Activated CD8-positive, alpha-beta memory T cell treated with anti-CD3 and anti-CD28 coated beads for 1 hour (primary cell): ENCODE measurements around the gene GCNT2.
"Not testable (repeated sequence)": the region's sequence is repeated elsewhere in the genome, so short reads cannot be mapped to it uniquely, and the experiment has no call there.

Experiments
- DNase-seq, 2 donors: peaks; one replicate each; pipeline ENCODE4 v3.0.0-alpha.2; 2020; ENCODE audit warnings: low read depth in 1 of 2; ENCODE audit errors: extremely low read depth in 1 of 2

GCNT2 gene

GRCh38 chr6:10577112-10577511, 56.0 kb downstream of the GCNT2 start:
- no peak for DNase-seq

DNA sequence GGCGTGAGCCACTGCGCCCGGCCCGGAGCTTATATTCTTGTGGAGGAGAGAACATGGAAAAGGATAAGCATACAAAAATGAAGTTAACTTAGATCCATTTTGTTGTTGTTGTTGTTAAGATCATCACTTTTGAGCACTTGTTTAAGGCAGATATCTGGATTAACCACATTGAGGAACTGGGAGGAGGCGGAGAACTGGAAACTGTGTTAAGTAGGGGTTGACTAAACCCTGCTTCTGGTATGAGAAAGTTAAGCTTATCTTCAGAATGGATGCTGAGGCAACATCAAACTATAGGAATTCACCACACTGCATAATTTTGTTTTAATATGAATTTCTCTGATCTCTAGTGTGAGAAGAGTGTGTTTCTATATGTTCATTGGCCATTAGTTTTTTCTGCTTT, 57.6 kb downstream of the GCNT2 start:
- no peak for DNase-seq

GRCh38 chr6:10579803-10580202, 58.7 kb downstream of the GCNT2 start:
- no peak for DNase-seq

DNA sequence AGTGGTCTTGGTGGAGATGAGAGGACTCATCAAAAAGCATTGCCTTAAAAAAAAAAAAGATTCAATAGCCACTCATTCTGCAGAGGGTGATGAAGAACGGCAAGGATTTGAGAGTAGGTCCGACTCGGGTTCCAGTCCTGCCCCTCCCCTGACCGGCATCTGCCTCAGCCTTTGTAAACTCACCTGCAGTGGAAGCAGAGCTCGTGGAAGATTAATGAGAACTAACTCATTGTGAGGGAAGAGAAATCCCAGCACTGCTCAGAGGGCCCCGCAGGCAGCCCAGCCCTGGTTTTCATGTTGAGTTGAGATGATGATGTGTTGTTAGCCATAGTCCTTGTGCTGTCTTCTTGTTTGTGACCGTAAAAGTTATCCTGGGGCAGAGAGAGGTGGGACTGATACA, 59.4 kb downstream of the GCNT2 start:
- DNase-seq = no peak

DNA sequence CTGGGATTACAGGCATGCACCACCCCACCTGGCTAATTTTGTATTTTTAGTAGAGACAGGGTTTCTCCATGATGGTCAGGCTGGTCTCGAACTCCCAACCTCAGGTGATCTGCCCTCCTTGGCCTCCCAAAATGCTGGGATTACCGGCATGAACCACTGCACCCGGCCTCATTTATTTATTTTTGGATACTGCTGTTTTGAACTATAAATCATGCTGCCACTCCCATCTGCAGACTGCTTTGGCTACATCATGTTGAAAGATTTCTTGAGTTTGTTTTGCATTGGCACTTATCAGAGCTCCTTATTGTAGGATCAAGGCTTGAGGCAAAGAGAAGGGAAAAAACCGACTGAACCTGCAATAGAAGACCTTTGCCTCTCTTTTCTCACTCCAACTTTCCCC, 60.3 kb downstream of the GCNT2 start:
- not testable (repeated sequence) for DNase-seq

GRCh38 chr6:10582774-10583508, 61.8 kb downstream of the GCNT2 start:
- no peak for DNase-seq

DNA sequence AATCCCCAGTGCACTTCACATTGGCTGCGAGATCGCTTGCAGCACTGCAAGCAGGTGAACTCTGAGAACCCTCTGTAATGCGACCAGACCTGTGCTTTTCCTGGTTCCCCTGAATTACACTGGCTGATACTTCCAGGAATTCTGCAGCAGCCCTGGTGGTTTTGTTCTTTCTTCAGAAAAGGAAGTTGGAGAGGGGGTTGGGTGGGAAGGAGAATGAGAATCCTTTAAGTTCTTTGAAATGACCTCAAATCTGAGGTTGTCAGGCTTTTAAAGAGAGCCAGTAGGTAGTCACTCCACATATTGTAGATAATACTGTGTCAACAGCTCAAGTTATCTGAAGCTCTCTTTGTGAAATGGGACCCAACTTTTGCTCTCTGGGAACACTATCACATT, 62.4 kb downstream of the GCNT2 start:
- DNase-seq = no peak

DNA sequence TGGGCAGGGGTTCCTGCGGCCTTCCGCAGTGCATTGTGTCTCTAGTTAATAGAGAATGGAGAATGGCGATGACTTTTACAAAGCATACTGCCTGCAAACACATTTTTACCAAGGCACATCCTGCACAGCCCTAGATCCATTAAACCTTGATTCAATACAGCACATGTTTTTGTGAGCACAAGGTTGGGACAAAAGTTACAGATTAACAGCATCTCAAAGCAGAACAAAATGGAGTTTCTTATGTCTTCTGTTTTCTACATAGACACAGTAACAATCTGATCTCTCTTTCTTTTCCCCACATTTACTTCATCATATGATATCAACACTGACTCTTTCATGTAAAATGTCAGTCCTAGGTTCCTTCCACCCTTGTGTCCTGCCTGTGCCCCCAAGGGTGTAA, 63.5 kb downstream of the GCNT2 start:
- no peak for DNase-seq

GRCh38 chr6:10585209-10585845, 64.2 kb downstream of the GCNT2 start:
- DNase-seq = no peak

DNA sequence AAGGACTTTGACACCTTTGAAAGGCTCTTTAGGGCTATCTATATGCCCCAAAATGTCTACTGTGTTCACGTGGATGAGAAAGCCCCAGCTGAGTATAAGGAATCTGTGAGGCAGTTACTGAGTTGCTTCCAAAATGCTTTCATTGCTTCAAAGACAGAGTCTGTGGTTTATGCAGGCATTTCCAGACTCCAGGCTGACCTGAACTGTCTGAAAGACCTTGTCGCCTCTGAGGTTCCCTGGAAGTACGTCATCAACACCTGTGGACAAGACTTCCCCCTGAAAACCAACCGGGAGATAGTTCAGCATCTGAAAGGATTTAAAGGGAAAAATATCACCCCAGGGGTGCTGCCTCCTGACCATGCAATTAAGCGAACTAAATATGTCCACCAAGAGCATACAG, 65.2 kb downstream of the GCNT2 start:
- DNase-seq = no peak

DNA sequence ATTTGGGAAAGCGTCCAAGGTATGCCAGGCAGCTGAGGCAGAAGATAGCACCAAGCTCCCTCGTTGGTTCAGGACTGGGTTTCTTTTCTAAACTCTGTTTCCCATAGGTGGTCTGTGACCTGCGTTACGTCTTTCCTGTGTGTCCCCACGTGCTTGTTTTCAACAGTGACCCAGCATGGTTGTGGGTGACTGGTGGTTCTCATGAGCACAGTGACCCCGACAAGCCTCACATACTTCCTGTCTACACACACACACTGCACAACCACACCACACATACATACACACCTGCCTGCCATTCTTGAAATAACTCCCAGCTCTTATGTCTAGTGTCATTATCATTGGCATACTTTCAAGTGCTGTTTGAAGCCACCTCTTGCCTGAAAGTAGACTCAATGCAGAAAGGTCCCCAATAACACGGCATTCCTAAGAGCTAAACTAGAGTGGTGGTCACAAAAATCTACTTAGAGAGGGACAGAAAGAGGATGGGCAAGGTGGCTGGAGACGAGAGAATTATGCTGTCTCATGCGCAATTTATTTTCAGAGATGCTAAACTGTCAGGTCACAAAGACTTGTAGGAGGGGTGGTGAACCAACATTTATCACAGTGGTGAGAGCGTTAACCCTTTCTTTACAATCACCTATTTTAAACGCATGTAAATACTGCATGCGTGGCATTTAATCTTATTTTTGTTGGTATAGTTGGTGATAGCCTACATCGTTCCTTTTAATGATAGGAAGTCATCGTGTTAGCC, 66.7 kb downstream of the GCNT2 start:
- DNase-seq = no peak

GRCh38 chr6:10588562-10589428, 67.6 kb downstream of the GCNT2 start:
- DNase-seq = no peak

DNA sequence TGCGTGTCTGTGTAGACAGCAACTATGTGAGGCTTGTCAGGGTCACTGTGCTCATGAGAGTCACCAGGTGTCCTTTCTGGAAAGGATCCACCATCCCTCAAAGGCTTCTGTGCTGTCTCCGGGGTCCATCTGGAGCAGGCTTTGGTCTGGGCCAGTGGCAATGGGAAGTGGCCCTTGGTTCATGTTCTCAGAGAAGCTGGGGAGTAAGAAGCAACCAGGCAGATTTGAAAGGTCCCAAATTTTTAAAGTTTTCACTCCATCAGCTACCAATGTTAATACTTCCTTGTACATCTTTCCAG, 68.2 kb downstream of the GCNT2 start:
- no peak for DNase-seq

DNA sequence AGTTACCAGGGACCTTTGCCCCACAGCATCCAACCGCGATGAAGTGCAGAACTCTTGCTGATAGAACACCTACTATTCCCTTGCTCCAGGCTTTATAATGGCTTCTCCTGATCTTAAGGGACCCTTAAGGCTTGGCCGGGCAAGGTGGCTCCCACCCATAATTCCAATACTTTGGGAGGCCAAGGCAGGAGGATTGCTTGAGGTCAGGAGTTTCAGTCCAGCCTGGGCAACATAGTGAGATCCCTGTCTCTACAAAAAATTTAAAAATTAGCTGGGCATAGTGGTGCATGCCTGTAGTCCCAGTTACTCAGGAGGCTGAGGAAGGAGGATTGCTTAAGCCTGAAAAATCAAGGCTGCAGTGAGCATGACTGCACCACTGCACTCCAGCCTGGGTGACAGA, 68.8 kb downstream of the GCNT2 start:
- DNase-seq = no peak

DNA sequence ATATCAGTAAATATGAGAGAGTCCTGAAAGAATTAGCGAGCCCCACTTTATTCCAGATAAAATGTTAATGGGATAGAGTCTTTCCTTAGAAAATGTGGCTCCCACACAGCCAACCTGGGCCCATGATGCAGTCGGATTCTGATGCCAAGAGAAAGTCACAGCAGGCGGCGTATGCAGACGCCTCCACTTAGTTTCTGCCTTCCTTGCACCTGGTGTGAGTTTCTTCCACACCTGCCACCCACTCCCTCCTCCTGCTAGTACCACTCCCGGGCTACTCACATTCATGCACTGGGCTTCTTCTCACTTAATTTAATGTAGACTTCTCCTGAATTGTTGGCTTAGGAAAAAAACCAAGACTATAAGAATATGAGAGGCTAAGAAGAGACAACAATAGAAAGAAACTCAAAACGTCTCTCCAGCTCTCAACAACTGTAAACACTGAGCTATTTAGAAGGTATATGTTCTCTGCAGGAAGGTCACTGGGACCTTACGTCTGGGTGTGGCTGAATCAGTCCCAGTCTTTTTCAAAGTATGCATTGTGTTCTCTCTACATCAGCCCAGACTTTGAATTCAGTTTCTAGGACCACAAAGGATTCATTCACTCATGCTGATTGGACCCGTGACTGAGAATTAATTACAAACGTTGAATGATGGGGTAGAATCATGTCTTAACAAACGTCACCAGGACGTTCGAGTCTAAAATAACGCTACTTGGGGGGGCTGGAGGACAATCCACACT, 70.4 kb downstream of the GCNT2 start:
- no peak for DNase-seq

- no peak for DNase-seq
Measured at GRCh38 chr6:10595731-10596664, 74.8 kb downstream of the GCNT2 start.

DNA sequence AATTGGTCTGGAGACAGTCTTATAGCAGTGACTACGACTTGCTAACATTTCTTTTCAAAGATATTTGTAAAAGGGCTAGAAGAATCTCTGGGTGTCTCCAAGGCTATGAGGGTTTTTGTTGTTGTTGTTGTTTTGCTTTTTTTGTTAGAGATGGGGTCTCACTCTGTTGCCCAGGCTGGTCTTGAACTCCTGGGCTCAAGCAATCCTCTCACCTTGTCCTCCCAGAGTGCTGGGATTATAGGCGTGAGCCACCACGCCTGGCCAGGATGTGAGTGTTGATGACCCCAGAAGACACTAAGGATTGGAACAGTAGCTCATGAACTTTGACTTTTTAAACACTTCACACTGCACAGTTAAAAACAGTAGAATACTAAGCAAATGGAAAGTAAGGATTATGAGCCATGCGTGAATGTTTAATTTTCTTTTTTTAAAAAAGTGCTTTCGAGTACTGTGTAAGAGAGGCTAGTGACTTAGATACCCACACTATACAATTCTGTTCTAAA, 76.4 kb downstream of the GCNT2 start:
- no peak for DNase-seq

DNA sequence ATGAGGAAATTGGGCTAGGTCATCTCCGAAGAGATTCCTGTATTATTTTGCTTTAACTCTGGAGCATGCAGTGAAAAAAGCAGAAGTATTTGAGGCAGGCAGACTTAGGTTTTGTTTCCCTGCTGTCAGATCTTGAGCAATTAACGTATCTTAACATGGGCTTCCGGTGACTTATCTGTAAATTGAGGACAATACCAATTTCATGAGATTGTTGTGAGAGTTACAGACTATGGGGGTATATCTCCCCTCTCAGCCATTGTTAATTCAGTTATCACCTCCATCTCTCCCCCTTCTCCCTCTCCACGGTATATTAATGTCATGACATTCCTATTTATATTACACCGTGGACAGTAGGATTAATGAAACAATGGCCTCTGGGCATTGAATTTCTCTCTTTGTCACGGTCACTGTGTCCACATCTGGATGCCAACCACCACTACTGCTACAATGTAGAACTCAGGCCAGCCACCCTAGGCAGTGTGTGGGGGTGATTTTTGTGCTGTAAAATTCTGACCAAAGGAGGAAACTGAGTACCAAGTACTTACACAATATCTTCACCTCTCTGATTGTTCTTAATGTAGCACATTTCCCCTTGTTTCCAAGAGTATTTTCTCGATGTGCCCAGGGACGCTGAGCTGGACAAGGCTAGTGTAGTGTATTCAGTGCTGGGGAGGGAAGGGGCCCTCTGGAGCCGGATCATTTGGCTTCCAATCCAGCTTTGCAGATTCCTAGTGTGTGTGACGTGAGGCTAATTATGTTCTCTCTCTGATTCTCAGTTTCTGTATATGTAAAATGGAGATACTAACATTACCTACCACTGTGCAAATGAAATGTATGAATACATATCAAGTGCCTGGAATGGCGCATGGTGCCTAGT, 77.2 kb downstream of the GCNT2 start:
- no peak for DNase-seq
